Naive thymus-derived CD8-positive, alpha-beta T cell (primary cell): Measurements from ENCODE around the gene PAPSS2. TPM values are rescaled to one million over a fixed set of nuclear protein-coding genes. Genes with fewer than 3 reads are reported as not detected.
"Not testable (repeated sequence)": the region's sequence is repeated elsewhere in the genome, so short reads cannot be mapped to it uniquely, and the experiment has no call there.

ENCODE experiments used
- ATAC-seq, 2 donors: fragments of 150-1000 bp; cut with Tn5 transposase in 1 of 2; sonication (Bioruptor Pico), chemical (Tn5 transposase) in 1 of 2; 1 replicate in 1 of 2; 2 replicates in 1 of 2; pipeline ENCODE4 v1.10.0; 2021; ENCODE audit warnings: mild to moderate bottlenecking in 2 of 2, moderate library complexity in 2 of 2
- POLR2A ChIA-PET: fragments of 350-600 bp; sonication (Branson Sonifier 250); formaldehyde crosslinking; loops from one replicate; lab custom pipeline; 2021; ENCODE audit warnings: antibody characterized with exemption; lab: Charles Lee
- DNase-seq, 10 donors: peaks; one replicate each; pipeline versions ENCODE4 v3.0.0 to v3.0.0-alpha.2; 2020 to 2022
- H3K27ac Mint-ChIP-seq, 10 donors: one replicate each; pipeline ENCODE4 v1.8.0; 2020 to 2022; ENCODE audit warnings: mild to moderate bottlenecking in 10 of 10, mixed read lengths in 10 of 10, moderate library complexity in 4 of 10, inconsistent platforms in 1 of 10
- H3K27me3 Mint-ChIP-seq, 5 donors: one replicate each; pipeline ENCODE4 v1.8.0; 2021 to 2022; ENCODE audit warnings: mixed read lengths in 5 of 5
- H3K36me3 Mint-ChIP-seq, 3 donors: one replicate each; pipeline ENCODE4 v1.8.0; 2020 to 2022; ENCODE audit warnings: mixed read lengths in 3 of 3, mild to moderate bottlenecking in 2 of 3, inconsistent platforms in 1 of 3
- H3K4me1 Mint-ChIP-seq, 4 donors: one replicate each; pipeline ENCODE4 v1.8.0; 2021 to 2022; ENCODE audit warnings: mixed read lengths in 4 of 4
- H3K4me3 Mint-ChIP-seq, 10 donors: one replicate each; pipeline ENCODE4 v1.8.0; 2020 to 2022; ENCODE audit warnings: mild to moderate bottlenecking in 10 of 10, mixed read lengths in 10 of 10, moderate library complexity in 6 of 10, inconsistent platforms in 1 of 10
- H3K9me3 Mint-ChIP-seq, 9 donors: one replicate each; pipeline ENCODE4 v1.8.0; 2020 to 2022; ENCODE audit warnings: mixed read lengths in 9 of 9, mild to moderate bottlenecking in 3 of 9, inconsistent platforms in 1 of 9, moderate library complexity in 1 of 9
- polyA plus RNA-seq, 3 donors: library from polyadenylated mRNA; unstranded; fragments of 300-500 nt; fragmentation: Illumina TruSeq; gene quantifications; one replicate each; pipeline ENCODE4 v1.2.3, GENCODE V29; 2021
- total RNA-seq, 8 experiments: library from RNA in 2 of 8; stranded (reverse) in 2 of 8; gene quantifications; one replicate each; pipeline ENCODE4 v1.2.3 and lab custom pipeline; 2021 to 2026

The PAPSS2 gene
- total and polyA plus RNA-seq, 5 experiments from 2014 or later = 0.05 to 0.70 (median 0.08) TPM; not detected in 2

GRCh38 chr10:87626422-87626892 is 33.2 kb upstream of the PAPSS2 start:
- H3K4me3 Mint-ChIP-seq = no peak overlapping the region
- H3K4me1 Mint-ChIP-seq = no peaks in the 10 kb centered on the region
- POLR2A ChIA-PET = no interaction called here
- no peak for DNase-seq
- peaks cover 0 to 3% (median 0%) of the 10 kb centered on the region in 9 donors for H3K9me3 Mint-ChIP-seq
- ATAC-seq = no peak
- H3K36me3 Mint-ChIP-seq = peaks cover 0 to 5% (median 0%) of the 10 kb centered on the region in 3 donors
- no peak overlapping the region for H3K27ac Mint-ChIP-seq
- peaks cover 0 to 3% (median 0%) of the 10 kb centered on the region in 5 donors for H3K27me3 Mint-ChIP-seq

- Mint-ChIP-seq H3K27me3 (no peaks in the 10 kb centered on the region), H3K4me3 (no peak overlapping the region), H3K27ac (no peak overlapping the region), H3K36me3 (peaks cover 0 to 12% (median 0%) of the 10 kb centered on the region in 3 donors), H3K9me3 (peaks cover 0 to 17% (median 0%) of the 10 kb centered on the region in 9 donors), H3K4me1 (no peaks in the 10 kb centered on the region)
- ATAC-seq = no peak
- POLR2A ChIA-PET = no interaction called here
- DNase-seq = no peak
Measured at GRCh38 chr10:87630171-87630570, 29.5 kb upstream of the PAPSS2 start.

- DNase-seq = no peak
- H3K9me3 Mint-ChIP-seq = peaks cover 0 to 17% (median 2%) of the 10 kb centered on the region in 9 donors
- peaks cover 0 to 5% (median under 1%) of the 10 kb centered on the region in 4 donors for H3K4me1 Mint-ChIP-seq
- no peaks in the 10 kb centered on the region for H3K27me3 Mint-ChIP-seq
- no peak for ATAC-seq
- POLR2A ChIA-PET = no interaction called here
- no peak overlapping the region for H3K27ac Mint-ChIP-seq
- H3K4me3 Mint-ChIP-seq = no peak overlapping the region
- peaks cover 0 to 12% (median 0%) of the 10 kb centered on the region in 3 donors for H3K36me3 Mint-ChIP-seq
Measured at GRCh38 chr10:87632454-87632853, 27.2 kb upstream of the PAPSS2 start.

- H3K27ac Mint-ChIP-seq = no peak overlapping the region
- H3K9me3 Mint-ChIP-seq = peaks cover 0 to 17% (median 2%) of the 10 kb centered on the region in 9 donors
- no peaks in the 10 kb centered on the region for H3K27me3 Mint-ChIP-seq
- DNase-seq (no peak), ATAC-seq (no peak)
- POLR2A ChIA-PET = no interaction called here
- H3K4me3 Mint-ChIP-seq = no peak overlapping the region
- peaks cover 0 to 5% (median under 1%) of the 10 kb centered on the region in 4 donors for H3K4me1 Mint-ChIP-seq
- peaks cover 0 to 12% (median 0%) of the 10 kb centered on the region in 3 donors for H3K36me3 Mint-ChIP-seq
Measured at GRCh38 chr10:87634311-87634710, 25.4 kb upstream of the PAPSS2 start.

- Mint-ChIP-seq H3K36me3 (peaks cover 0 to 12% (median 0%) of the 10 kb centered on the region in 3 donors), H3K4me1 (peaks cover 0 to 5% (median under 1%) of the 10 kb centered on the region in 4 donors), H3K27me3 (no peaks in the 10 kb centered on the region), H3K4me3 (no peak overlapping the region), H3K9me3 (peaks cover 0 to 17% (median 2%) of the 10 kb centered on the region in 9 donors), H3K27ac (no peak overlapping the region)
- POLR2A ChIA-PET = no interaction called here
- ATAC-seq = no peak
- no peak for DNase-seq
Measured at GRCh38 chr10:87635498-87636312, 24.0 kb upstream of the PAPSS2 start.

GRCh38 chr10:87636313-87636915 is 23.3 kb upstream of the PAPSS2 start:
- Mint-ChIP-seq H3K27me3 (no peaks in the 10 kb centered on the region), H3K4me3 (no peak overlapping the region), H3K4me1 (peaks cover 0 to 5% (median under 1%) of the 10 kb centered on the region in 4 donors), H3K27ac (peak overlapping the region in 1 of 10 donors; percentile 17), H3K36me3 (peaks cover 0 to 7% (median 0%) of the 10 kb centered on the region in 3 donors), H3K9me3 (peaks cover 0 to 17% (median 0%) of the 10 kb centered on the region in 9 donors)
- ATAC-seq = no peak
- POLR2A ChIA-PET = no interaction called here
- DNase-seq = no peak

GRCh38 chr10:87639493-87639892 is 20.2 kb upstream of the PAPSS2 start:
- POLR2A ChIA-PET = no interaction called here
- DNase-seq (no peak), ATAC-seq (no peak)
- Mint-ChIP-seq H3K4me1 (peaks cover 0 to 5% (median under 1%) of the 10 kb centered on the region in 4 donors), H3K27ac (no peak overlapping the region), H3K9me3 (peaks cover 0 to 5% (median 0%) of the 10 kb centered on the region in 9 donors), H3K4me3 (no peak overlapping the region), H3K27me3 (peaks cover 0 to 1% (median 0%) of the 10 kb centered on the region in 5 donors), H3K36me3 (no peaks in the 10 kb centered on the region)

- POLR2A ChIA-PET = no interaction called here
- DNase-seq (no peak), ATAC-seq (no peak)
- no peak overlapping the region for H3K27ac Mint-ChIP-seq
- peaks cover 0 to 5% (median under 1%) of the 10 kb centered on the region in 4 donors for H3K4me1 Mint-ChIP-seq
- peaks cover 0 to 1% (median 0%) of the 10 kb centered on the region in 5 donors for H3K27me3 Mint-ChIP-seq
- H3K4me3 Mint-ChIP-seq = no peak overlapping the region
- H3K9me3 Mint-ChIP-seq = peaks cover 0 to 5% (median 0%) of the 10 kb centered on the region in 9 donors
- H3K36me3 Mint-ChIP-seq = no peaks in the 10 kb centered on the region
Measured at GRCh38 chr10:87640043-87640442, 19.6 kb upstream of the PAPSS2 start.

GRCh38 chr10:87642486-87642885 is 17.2 kb upstream of the PAPSS2 start:
- H3K36me3 Mint-ChIP-seq = no peaks in the 10 kb centered on the region
- no peaks in the 10 kb centered on the region for H3K4me1 Mint-ChIP-seq
- H3K27ac Mint-ChIP-seq = no peak overlapping the region
- H3K4me3 Mint-ChIP-seq = no peak overlapping the region
- POLR2A ChIA-PET = no interaction called here
- ATAC-seq (no peak), DNase-seq (no peak)
- peaks cover 0 to 3% (median 0%) of the 10 kb centered on the region in 9 donors for H3K9me3 Mint-ChIP-seq
- peaks cover 0 to 1% (median 0%) of the 10 kb centered on the region in 5 donors for H3K27me3 Mint-ChIP-seq

- DNase-seq = no peak
- Mint-ChIP-seq H3K27ac (no peak overlapping the region), H3K27me3 (peaks cover 0 to 1% (median 0%) of the 10 kb centered on the region in 5 donors), H3K36me3 (no peaks in the 10 kb centered on the region), H3K4me3 (no peak overlapping the region), H3K9me3 (peaks cover 0 to 3% (median 0%) of the 10 kb centered on the region in 9 donors), H3K4me1 (no peaks in the 10 kb centered on the region)
- ATAC-seq = no peak
- POLR2A ChIA-PET = no interaction called here
Measured at GRCh38 chr10:87642988-87643387, 16.7 kb upstream of the PAPSS2 start.

- Mint-ChIP-seq H3K4me1 (no peaks in the 10 kb centered on the region), H3K9me3 (peaks cover 0 to 3% (median 0%) of the 10 kb centered on the region in 9 donors), H3K27ac (no peak overlapping the region), H3K36me3 (no peaks in the 10 kb centered on the region), H3K27me3 (peaks cover 0 to 3% (median 1%) of the 10 kb centered on the region in 5 donors), H3K4me3 (no peak overlapping the region)
- ATAC-seq = no peak
- POLR2A ChIA-PET = no interaction called here
- no peak for DNase-seq
Measured at GRCh38 chr10:87643920-87644319, 15.8 kb upstream of the PAPSS2 start.

- POLR2A ChIA-PET, DNase-seq, H3K36me3 Mint-ChIP-seq, H3K9me3 Mint-ChIP-seq, H3K4me1 Mint-ChIP-seq, H3K4me3 Mint-ChIP-seq, ATAC-seq, H3K27ac Mint-ChIP-seq, H3K27me3 Mint-ChIP-seq: not testable (repeated sequence)
Measured at GRCh38 chr10:87644500-87644899, 15.2 kb upstream of the PAPSS2 start.
